GM06990 (cell line): ENCODE measurements around the gene NDUFB11.

Source experiments
- DNase-seq: peaks from one replicate; pipeline ENCODE4 v3.0.0-alpha.2; 2011; ENCODE audit not compliant: insufficient read length; ENCODE audit errors: extremely low read depth
- H3K27me3 ChIP-seq: replicated peaks from 2 replicates; pipeline ENCODE4 v1.6.0; 2011; ENCODE audit warnings: low read length; ENCODE audit not compliant: control insufficient read depth, insufficient read depth
- H3K36me3 ChIP-seq: 2 replicates; pipeline ENCODE4 v1.5.1; 2011; ENCODE audit warnings: low read length; ENCODE audit not compliant: control insufficient read depth, insufficient read depth
- H3K4me3 ChIP-seq: replicated peaks from 2 replicates; pipeline ENCODE4 v1.5.1; 2011; ENCODE audit warnings: low read depth, mild to moderate bottlenecking, control low read depth, low read length
- TF ChIP-seq, protein P1 (sequence below): IDR thresholded peaks from 2 replicates; pipeline ENCODE4 v1.5.1; 2011; ENCODE audit warnings: low read length, control low read depth, mild to moderate bottlenecking, inconsistent platforms; ENCODE audit not compliant: insufficient read depth, poor library complexity, severe bottlenecking

Gene NDUFB11

DNA sequence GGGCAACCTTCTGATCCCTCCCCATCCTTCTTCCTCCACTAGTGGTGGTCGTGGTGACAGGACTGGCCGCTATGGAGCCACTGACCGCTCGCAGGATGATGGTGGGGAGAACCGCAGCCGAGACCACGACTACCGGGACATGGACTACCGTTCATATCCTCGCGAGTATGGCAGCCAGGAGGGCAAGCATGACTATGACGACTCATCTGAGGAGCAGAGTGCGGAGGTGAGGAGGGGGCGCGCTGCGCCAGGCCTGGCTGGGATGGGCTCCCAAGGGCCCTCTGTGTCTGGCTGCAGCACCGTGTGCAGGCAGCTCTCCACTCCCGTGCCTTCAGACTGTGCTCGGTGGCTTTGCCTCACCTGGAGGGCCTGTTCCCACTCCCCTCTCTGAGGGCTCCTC, 24.8 kb upstream of the NDUFB11 start:
- TF ChIP-seq, protein P1, sequence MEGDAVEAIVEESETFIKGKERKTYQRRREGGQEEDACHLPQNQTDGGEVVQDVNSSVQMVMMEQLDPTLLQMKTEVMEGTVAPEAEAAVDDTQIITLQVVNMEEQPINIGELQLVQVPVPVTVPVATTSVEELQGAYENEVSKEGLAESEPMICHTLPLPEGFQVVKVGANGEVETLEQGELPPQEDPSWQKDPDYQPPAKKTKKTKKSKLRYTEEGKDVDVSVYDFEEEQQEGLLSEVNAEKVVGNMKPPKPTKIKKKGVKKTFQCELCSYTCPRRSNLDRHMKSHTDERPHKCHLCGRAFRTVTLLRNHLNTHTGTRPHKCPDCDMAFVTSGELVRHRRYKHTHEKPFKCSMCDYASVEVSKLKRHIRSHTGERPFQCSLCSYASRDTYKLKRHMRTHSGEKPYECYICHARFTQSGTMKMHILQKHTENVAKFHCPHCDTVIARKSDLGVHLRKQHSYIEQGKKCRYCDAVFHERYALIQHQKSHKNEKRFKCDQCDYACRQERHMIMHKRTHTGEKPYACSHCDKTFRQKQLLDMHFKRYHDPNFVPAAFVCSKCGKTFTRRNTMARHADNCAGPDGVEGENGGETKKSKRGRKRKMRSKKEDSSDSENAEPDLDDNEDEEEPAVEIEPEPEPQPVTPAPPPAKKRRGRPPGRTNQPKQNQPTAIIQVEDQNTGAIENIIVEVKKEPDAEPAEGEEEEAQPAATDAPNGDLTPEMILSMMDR: no peak
- Histone ChIP-seq H3K36me3 (peaks cover 5% of the 10 kb centered on the region), H3K27me3 (no peaks in the 10 kb centered on the region), H3K4me3 (no peak overlapping the region)
- DNase-seq: no peak

DNA sequence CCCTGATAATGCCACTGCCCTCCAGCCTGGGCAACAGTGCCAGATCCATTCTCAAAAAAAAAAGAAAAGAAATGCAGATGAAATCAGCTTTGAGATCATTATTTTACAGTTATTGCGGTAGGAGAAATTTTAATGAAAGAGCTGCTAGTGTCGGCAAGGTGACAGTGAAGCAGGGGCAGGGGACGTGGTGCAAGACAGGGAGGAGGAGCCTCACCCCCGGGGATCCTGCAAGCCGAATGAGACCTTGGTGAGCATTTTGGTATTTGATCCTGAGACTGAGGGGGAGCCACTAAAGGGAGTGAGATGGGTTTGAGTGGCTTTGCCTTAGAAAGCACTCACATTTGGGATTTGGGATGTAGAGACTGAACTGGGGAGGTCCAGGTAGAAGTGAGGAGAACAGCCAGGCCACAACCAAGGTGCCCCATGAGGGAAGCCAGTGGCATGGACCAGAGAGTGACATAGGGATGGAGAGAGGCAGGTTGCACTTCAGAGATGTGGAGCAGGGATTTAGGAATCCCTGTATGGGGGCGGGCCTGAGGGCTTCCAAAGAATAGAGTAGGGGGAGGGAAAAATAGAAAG, 24.1 kb upstream of the NDUFB11 start:
- H3K36me3 ChIP-seq: peaks cover 5% of the 10 kb centered on the region
- no peaks in the 10 kb centered on the region for H3K27me3 ChIP-seq
- TF ChIP-seq, protein P1: no peak
- H3K4me3 ChIP-seq: no peak overlapping the region
- DNase-seq: no peak

DNA sequence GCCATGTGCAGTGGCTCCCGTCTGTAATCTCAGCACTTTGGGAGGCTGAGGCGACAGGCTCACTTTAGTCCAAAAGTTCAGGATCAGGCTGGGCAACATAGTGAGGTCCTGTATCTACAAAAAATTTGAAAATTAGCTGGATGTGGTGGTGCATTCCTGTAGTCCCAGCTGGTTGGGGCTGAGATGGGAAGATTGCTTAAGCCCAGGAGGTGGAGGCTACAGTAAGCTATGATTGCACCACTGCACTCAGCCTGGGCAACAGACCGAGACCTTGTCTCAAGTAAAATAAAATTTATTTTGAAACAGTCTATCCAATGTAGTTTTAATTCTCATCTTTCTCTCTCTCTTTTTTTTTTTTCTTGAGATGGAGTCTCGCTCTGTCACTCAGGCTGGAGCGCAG, 21.6 kb upstream of the NDUFB11 start:
- Histone ChIP-seq H3K4me3 (no peak overlapping the region), H3K36me3 (peaks cover 1% of the 10 kb centered on the region), H3K27me3 (no peaks in the 10 kb centered on the region)
- no peak for DNase-seq
- TF ChIP-seq, protein P1: no peak

DNA sequence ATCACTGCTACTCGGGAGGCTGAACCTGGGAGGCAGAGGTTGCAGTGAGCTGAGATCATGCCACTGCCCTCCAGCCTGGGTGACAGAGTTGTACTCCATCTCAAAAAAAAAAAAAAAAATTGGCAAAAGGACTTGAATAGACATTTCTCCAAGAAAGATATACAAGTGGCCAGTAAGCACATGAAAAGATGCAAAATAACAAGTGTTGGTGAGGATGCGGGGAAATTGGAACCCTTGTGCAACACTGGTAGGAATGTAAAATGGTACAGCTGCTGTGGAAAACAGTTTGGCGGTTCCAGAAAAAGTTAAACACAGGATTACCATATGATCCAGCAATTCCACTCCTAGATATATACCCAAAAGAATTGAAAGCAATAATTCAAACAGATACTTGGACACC, 19.9 kb upstream of the NDUFB11 start:
- DNase-seq: no peak
- no peak overlapping the region for H3K4me3 ChIP-seq
- no peaks in the 10 kb centered on the region; the same call in none of the 2 replicates for H3K36me3 ChIP-seq
- H3K27me3 ChIP-seq: no peaks in the 10 kb centered on the region
- TF ChIP-seq, protein P1: no peak

DNA sequence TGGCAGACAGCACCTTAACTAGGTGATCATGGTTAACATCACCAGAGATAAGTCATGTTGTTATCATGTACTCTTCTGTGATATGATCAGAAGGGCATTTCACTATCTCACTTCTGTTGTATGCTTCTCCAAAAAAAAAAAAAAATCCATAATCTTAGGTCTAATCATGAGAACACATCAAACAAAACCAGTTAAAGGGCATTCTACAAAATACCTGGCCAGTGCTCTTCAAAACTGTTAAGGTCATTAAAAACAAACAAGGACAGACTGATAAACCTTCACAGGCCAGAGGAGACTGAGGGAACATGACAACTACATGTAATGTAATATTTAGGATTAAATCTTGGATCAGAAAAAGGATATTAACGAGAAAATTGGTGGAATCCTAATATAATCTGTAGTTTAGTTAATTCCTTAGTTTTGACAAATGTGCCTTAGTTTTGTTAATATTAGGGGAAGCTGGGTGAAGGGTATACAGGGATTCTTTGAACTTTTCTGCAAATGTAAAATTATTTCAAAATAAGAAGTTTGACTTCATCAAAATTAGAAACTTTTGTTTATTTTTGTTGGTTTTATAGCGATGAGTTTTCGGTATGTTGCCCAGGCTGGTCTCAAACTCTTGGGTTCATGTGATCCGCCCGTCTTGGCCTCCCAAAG, 18.6 kb upstream of the NDUFB11 start:
- no peaks in the 10 kb centered on the region; the same call in 1 of the 2 replicates for H3K36me3 ChIP-seq
- no peaks in the 10 kb centered on the region for H3K27me3 ChIP-seq
- TF ChIP-seq, protein P1: no peak
- DNase-seq: no peak
- H3K4me3 ChIP-seq: no peak overlapping the region

DNA sequence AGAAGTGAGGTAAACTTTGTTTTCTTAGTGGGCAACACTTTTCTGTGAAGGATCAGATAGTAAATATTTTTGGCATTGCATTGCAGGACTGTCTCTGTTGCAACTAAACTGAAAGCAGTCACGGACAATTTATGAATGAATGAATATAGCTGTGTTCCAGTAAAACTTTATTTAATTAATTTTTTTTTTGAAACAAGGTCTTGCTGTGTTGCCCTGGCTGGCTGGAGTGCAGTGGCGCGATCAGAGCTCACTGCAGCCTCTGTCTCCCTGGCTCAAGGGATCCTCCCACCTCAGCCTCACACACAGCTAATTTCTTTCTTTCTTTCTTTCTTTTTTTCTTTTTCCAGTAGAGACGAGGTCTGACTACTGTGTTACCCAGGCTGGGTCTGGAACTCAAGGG, 16.3 kb upstream of the NDUFB11 start:
- Histone ChIP-seq H3K27me3 (no peaks in the 10 kb centered on the region), H3K4me3 (no peak overlapping the region), H3K36me3 (peaks cover 6% of the 10 kb centered on the region)
- DNase-seq: no peak
- TF ChIP-seq, protein P1: no peak
